CD4-positive, alpha-beta T cell treated with Interferon alpha-2 for 1 hour (primary cell): ENCODE data around the gene KCNA3.
A peak's percentile ranks its signal among the peaks of the same experiment; 100 is the strongest.

Experiments
- DNase-seq, 2 donors: peaks; one replicate each; pipeline ENCODE4 v3.0.0-alpha.2; 2020 to 2022

Gene KCNA3

DNA sequence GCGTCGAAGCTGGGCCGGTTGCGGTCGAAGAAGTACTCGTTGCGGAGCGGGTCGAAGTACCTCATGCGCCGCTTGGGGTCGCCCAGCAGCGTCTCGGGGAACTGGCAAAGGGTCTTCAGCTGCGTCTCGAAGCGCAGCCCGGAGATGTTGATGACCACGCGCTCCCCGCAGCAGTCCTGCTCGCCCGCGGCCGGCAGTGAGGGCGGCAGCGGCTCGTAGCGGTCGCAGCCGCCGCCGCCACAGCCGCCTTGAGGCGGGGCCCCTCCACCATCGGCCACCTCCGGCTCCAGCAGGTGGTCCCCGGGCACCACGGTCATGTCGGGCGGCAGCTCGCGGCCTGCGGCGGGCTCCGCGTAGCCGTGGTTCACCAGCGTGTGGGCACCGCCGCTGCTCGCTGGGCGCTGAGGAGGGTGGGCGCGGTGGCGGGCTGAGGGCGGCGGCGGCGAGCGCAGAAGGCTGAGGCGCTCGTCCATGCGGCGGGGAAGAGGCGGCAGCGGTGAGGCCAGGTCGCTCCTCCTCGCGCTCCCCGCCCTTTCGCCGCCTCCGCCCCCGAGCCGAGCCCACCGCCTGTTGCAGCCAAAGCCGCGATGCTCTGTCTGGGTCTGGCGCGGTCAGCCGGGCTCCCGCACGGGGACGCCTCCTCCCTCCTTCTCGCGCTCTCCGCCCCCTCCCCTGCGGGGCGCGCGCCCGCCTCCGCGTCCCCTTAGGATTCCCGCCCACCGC, at the start of gene KCNA3:
TSS of gene KCNA3 (minus strand) at position 604 of the 723 bp plus-strand sequence. CDS start at position 473, 131 bp downstream.
- DNase-seq = peak; percentile 79 to 87

DNA sequence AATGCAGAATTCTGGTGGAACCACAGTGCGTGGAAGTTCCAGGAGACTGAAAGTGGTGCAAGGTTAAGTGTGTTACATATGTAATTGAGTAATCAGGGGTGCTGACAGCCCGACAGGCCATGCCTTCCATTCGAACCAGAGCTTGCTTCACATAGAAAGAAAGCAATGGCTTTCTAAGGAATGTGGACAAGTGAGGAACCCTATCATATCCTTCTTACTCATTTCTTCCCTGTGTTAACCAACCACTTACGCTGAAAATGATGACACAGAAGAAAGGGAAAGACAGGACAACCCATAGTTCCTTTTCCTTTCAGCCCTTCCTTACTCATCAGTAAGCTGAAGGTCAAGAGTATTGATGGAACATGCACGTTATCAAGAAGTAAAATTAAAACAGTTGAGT, 48.1 kb upstream of the KCNA3 start:
- DNase-seq = no peak

DNA sequence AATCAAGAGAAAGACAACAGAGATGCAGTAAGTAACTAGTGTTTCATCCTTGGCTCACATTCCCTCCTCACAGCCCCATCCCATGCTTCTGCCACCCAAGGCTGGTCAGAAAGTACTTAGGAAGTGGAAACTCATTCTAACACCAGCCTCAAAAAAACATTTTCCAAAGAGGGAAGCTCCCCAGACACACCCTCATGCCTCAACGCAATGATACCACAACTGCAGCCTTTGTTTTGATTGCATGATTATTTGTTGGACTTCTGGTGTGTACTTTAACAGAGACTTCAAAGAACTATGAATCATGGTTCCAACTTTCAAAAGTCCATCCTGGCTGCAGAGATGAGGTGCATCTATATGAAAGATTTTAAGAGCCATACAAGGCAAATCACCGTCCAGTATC, 45.2 kb upstream of the KCNA3 start:
- no peak for DNase-seq

DNA sequence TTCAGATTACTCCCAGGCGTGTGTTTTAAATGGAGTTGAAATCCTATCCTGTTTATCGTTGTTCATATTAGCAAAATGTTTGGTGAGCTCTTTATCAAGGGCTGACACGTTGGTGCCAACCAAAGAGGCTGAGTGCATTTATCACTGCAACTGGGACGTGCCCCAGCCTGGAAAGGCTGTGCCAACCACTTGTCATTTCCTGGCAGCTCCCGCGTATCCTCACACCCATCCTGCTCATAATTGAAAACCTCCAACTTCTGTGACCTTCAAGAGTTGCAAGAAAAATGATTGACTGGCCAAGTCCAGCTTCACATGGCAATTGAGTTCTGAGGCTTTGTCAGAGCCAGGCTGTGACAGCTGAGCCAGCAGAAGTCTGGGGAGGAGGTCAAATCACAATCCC, 43.7 kb upstream of the KCNA3 start:
- DNase-seq = no peak

DNA sequence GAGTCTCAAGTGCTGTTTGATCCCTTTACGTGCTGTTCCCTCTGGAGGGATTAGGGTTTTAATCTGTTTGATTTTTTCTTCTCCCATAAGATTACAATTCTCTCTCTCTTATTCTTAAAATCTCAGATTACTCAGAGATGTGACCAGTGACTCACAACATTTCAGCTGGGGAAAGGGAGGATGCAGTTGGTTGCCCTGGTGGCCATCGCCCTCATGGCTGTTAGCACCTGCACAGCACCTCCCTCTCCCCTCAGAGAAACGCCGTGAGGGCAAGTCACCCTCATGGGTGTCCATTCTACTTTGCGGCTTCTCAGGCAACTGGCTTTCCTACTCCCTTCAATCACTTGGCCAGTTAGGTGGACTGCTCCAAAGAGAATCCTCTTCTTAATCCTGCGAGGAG, 42.4 kb upstream of the KCNA3 start:
- no peak for DNase-seq

DNA sequence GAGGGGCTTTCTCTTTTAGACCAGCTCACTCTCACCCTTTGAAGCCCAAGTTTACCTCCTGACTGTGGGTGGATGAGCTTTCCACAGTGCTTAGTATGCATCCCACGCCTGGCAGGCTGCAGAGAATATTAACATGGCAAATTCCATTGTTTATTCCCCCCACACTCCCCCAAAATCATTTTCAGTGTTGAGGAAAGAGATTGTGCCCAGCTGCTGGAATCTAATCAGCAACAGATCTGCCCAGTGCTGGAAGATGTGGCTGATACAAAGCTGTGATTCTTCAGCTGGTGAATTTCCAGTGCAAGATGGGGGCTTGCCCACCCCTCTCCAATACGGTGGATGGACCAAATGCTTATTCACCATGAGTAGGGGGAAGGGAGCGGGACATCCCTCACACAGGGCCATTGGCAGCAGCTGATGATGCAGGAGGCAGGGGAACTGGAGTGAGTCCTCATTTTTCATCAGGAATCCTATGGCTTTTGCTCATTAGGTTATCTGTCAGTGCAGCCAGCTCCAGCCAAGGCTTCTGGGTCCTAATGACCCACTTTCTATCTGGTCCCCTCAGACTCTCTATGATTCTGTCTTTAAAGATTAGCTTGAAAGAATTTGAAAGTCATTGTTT, 39.7 kb upstream of the KCNA3 start:
- DNase-seq = no peak

DNA sequence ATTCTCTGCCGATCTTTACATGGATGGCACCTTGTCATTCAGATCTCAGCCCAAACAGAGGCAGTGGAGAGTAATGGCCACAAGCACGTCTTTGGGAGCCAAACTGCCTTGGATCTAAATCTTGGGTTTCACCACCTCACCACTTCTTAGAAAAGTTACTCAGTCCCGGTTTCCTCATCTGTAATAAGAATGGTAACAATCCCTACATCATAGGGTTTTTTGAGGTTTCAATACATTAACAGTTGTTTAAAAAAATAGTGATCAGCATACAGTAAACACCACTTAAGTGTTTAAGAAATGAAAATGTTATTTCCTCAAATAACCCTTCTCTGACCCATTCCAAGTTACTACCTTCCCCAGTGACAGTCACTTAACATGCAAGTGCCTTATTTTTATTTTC, 38.5 kb upstream of the KCNA3 start:
- DNase-seq = no peak

DNA sequence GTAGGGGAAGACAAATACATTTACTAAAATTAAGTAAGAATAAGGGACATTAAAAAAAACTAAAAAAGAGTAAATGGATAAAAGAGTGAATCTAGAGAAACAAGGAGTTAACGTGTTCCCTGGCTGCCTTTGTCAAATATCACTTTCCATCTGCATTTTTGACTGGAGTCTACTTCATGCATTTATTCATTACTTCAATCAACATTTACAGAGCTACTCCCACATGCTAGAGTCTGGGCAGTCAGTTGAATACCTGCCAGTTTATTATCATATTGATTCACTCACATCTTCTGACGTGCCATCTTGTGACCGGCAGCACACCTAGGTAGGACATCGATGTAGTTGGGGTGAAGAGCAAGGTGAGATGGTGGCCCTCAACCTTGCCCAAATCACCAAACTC, 35.6 kb upstream of the KCNA3 start:
- DNase-seq = no peak

DNA sequence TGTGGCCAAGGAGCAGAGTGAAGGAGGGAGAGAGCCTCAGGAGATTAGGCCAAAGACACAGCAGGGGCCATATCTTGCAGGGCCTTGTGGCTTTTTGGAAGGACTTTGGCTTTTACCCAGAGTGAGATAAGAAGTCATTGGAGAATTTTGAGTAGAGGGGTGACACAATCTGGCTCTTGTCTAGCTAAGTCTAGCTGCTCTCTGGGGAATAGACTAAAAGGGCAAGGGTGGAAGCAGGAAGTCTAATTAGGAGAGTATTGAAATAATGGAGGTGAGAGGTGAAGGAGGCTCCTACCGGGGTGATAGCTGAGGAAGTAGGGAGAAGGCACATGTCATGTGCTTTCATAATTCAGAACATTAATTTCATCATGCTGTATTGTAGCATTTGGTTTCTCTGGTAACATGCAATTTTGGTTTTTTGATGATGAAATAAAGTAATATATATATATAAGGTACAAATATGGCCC, 34.3 kb upstream of the KCNA3 start:
- DNase-seq = no peak

DNA sequence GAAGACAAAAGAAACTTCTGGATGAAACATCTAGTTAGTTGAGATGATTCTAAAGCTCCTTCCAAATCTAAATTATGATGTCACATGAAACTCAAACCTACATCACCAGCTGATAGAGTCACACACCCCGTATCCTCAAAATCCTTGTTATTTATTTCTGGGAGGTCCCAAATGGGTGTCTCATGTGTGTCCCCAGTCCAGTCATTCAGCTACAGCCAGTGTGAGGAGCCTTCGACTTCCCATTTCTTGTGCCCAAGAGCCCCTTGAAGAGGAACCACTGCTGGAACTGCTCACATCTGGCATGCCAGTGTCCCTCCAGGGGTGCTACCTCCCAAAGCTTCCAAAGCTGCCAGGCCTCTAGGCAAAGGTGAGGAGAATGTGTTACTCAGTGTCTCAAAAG, 32.5 kb upstream of the KCNA3 start:
- DNase-seq = peak in 1 of 2 donors; percentile 10

DNA sequence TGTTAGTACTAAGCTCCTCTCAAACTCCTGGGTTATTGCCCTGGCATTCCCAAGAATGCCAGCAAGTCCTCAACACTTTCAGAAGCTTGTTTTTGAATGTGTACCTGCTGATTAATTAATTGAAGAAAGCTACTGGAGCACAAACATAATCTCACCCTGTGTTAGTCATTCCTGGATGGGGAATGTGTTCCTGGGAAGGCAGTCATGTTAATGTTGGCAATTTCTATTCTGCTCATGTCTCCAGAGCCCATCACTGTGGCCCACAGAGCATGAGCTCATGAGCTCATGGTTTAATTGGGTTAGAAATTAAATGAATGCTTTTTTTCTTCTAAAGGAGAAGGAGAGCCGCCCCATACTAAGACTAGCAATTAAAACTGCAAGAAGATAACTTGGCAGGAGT, 31.9 kb upstream of the KCNA3 start:
- DNase-seq = no peak

DNA sequence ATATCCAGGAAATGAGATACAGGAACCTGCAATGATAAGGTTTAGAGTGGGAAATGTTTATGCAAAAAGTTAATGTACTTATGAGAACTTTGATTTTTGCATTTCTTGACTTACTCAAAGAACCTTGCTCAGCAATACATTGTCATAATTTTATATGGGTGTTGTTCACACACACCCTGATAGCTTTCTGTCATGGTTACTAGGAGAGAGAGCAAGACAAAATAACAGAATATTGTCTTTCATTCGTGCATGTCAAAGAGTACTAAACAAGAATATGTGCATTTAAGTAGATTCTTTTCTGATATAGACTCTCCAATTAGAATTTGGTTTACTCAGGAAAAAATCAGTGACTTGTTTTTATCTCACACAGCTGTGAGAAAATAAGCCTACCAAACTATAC, 27.5 kb upstream of the KCNA3 start:
- no peak for DNase-seq

DNA sequence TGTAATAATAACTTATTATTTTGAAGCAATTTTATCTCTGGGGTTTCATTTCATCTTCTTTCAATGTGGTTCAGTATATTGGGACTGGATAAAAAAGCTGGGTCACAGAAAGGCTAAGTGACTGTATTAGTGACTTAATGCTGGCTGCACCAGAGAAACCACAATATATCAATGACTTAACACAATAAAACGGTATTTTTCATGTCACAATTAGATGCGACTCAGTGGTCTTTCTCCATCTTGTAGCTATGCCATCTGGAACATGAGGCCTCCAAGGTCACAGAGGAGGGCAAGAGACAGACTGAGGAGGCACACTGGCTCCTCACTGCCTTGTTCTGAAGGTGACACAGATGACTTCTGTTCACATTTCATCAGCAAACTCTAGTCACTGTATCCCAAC, 26.0 kb upstream of the KCNA3 start:
- DNase-seq = no peak

DNA sequence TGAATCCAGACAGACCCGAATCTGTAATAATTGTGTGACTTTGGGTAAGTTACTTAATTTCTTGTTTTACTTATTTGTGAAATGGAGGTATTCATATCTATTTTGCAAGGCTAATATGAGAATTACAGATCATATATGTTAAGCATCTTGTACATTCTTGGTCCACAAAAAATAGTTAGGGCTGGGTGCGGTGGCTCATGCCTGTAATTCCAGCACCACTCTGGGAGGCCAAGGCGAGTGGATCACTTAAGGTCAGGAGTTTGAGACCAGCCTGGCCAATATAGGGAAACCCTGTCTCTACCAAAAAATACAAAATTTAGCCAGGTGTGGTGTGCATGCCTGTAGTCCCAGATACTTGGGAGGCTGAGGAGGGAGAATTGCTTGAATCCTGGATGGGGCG, 22.9 kb upstream of the KCNA3 start:
- no peak for DNase-seq

DNA sequence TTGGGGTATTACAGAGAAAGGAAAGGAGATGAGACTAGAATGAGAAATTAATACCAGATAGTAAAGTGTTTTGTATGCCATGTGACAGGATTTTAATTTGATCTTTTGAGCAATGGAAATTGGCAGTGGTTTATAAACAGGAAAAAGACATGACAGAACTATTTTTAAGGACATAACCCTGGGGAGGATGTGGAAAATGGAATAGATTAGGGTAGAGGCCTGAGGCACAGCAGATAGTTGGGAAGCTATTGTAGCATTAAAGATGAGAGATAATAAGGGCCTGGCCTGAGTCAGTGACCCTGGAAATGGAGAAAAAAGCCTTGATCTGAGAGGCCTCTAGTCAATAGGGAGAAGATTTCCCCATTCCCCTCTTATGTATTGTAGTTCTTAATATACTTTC, 22.1 kb upstream of the KCNA3 start:
- DNase-seq = no peak

DNA sequence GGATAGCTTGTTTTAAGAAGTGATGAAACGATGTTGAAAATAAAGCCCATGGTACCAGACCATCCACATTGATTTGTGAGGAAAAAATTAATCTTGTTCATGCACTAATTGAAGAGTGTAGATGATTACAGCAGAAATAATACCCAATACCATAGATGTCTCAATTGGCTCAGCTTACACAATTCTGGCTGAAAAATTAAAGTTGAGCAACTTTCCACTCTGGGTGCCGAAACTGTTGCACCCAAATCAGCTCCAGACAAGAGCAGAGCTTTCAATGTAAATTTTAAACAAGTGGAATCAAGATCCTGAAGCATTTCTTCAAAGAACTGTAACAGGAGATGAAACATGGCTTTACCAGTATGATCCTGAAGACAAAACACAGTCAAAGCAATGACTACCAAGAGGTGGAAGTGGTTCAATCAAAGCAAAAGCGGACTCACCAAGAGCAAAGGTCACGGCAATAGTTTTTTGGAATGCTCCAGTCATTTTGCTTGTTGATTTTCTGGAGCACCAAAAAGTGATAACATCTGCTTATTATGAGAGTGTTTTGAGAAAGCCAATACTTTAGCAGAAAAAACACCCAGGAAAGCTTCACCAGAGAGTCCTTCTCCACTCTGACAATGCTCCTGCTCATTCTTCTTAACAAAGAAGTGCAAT, 16.1 kb upstream of the KCNA3 start:
- no peak for DNase-seq

DNA sequence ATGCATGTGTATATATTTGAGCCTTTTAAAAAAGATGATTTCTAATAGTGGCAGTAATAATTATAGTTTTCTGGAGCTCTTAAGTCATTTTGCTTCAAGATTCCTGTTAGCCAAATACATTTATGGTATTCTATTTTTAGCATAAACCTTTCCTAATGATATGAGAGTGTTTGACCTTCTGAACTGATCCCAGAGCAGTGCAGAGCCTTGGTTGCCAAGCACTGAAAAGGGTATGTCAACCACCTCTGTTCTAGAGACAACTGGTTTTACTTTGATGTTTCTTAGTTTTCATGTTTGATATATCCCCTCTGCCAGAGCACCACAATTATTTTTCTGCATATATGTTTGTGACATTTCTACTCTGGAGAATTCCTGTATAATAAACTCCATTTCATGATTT, 15.1 kb upstream of the KCNA3 start:
- DNase-seq = no peak

DNA sequence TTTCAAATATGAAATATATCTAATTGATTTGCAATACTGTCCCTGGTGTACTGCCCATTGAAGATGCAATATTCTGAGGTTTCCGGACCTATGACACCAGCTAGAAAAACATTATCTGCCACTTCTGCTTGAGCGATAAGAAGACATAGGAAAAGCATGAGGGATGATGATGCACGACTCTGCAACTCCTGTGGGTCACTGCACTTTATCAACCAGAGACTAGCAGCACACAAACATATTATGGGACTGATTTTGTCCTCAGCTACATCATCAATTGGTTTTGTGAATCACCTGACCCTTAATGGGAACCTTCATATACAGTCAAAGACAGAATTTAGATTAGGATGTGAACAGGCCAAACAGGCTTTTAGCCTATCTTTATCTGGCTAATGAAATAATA, 13.8 kb upstream of the KCNA3 start:
- DNase-seq = no peak

DNA sequence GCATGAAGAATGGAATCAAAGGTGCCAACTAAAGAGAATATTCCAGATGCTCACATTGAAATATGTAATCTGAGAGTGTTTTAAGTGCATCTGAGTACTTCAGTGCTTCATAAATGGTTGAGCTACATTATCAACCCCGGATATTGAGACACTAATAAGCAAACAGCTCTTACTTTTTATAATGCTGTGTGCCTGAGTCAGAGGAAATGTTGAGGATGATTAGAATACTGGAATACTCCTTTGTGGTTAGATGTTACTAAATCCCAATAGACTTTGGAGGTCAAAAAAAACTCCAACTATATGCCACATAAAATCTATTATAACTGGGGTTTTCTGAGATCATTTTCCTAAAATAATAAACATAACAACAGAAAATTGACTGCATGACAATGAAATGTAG, 12.5 kb upstream of the KCNA3 start:
- no peak for DNase-seq

DNA sequence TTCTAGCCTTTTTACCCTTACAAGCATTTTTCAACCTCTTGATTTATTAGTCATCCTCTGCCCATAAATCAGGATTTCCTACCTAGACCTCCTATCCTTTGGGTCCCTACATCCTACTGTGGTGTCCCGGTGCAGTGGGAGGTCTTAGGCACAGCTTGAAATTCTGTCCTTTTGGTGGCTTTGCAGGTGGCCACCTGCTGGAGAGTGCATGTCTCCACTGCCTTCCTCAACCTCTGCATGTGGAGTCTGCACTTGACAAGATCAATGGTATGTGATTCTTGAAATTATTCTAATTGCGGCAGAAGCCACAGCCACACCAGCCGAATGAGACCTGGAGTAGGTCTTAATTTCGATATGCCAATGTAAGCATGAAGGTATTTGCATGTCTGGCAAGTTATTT, 11.4 kb upstream of the KCNA3 start:
- peak; percentile 32 to 57 for DNase-seq

DNA sequence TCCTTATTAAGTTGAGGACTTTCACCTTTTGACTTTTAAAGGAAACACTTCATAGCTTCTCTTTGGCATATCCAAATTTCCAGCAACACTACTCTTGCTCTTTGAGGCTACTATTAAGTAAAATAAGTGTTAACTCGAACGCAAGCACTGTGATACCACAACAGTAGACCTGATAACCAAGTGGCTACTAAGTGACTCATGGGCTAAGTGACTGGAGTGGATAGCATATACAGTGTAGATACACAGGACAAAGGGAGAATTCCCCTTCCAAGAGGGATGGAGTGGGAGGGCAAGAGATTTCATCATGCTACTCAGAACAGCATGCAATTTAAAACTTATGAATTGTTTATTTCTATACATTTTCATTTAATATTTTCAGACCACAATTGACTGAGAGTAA, 9.8 kb upstream of the KCNA3 start:
- no peak for DNase-seq

DNA sequence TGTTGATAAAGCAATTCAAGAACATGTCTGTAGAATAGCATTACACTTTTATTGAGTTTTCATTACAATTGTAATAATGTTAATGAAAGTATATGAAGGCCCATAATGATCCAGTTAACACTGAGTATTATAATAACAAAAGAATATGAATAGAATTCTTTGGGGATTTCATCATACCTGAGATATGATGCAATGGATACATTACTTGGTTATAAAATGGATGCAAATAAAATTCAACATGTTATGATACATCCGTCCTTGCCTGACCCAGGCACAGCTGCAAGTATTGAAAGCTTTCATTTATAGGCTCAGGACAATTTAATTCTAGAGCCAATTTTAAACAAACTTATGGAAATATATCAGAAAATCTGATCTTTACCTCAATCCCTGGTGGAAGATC, 8.2 kb upstream of the KCNA3 start:
- no peak for DNase-seq

DNA sequence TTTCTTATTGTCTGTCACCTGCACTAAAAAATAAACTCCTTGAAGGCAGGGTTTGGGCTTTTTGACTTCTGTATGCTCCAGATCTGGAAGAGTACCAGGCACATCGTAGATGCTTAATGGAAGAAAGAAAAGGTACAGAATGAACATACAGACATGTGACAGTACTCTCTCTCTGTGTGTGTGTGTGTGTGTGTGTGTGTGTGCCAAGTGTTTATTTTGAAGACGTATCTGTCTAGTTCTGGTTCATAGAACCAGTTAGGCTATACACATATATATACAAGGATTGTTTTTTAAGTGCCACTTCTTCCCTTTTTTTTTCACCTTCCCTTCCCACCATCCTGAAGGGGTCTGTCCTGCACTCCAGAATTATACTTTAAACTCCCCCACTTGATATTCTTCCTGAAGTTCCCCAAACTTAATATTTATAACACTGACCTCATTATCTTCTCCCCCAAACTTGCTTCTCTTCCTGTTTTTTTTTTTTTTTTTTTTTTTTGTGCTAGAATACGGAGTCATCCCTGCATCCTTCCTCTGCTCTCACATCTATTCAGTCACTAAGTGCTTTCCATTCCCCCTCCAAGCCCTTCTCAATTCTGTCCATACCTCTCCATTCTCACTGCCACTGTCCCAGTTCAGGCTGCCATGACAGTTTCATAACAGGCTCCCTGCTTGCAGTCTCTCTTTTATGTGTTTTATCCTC, 5.4 kb upstream of the KCNA3 start:
- DNase-seq = no peak

DNA sequence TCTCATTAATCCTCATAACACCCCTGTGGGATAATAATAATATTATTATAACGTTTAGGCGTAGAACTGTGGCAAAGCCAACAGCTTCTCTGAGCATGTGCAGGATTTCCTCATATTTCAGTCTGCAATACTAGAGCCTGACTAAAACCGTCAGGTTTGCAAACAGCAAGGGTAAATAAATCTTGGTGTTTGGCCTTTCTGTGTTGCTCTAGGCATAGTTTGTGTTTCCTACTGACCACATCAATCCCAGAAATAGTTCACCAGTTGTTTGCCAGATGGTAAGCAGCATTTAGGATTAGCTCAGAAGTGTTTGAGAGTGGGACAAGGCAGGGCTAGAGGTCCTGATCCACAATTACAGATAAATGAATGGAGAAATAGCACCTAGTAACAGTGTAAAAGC, 2.8 kb upstream of the KCNA3 start:
- DNase-seq = no peak
